NCI-H510A (cell line): ENCODE results near the gene SVOP.
"Not testable (repeated sequence)": the region's sequence is repeated elsewhere in the genome, so short reads cannot be mapped to it uniquely, and the experiment has no call there.

Experiments
- DNase-seq: peaks from one replicate; lab custom pipeline; 2025; lab: John Stamatoyannopoulos, UW

Gene SVOP

DNA sequence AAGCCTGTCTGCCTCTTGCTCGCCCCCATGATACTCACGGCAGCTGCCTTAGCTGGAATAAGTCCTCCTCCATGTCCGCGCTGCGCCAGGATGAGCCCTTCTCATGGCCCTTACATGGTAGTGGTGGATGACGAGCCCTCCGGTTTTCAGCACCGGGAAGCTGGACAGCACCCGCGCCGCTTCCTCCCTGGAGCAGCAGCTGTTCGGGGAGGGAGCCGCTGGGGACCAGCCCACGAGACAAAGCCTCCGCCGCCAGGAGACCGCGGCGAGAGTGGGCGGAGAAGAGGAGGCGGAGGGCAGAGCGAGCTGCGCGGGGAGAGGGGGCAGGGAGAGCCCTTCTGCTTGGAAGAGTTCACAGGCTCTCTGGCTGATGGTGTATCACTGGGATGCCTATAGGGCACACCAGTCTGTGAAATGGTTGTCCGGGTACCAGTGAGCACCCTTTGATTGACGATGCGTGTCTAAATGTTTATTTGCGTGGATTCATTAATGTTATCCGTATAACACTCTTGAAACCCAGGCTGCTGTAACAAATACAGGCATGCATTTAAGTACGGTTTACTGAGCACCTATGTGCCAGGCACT is at the start of gene SVOP:
Gene SVOP, minus strand, starts transcription at position 273 of the 585 bp plus-strand sequence. Its CDS starts 200 bp downstream, at position 73.
- DNase-seq = peak; percentile 81

DNA sequence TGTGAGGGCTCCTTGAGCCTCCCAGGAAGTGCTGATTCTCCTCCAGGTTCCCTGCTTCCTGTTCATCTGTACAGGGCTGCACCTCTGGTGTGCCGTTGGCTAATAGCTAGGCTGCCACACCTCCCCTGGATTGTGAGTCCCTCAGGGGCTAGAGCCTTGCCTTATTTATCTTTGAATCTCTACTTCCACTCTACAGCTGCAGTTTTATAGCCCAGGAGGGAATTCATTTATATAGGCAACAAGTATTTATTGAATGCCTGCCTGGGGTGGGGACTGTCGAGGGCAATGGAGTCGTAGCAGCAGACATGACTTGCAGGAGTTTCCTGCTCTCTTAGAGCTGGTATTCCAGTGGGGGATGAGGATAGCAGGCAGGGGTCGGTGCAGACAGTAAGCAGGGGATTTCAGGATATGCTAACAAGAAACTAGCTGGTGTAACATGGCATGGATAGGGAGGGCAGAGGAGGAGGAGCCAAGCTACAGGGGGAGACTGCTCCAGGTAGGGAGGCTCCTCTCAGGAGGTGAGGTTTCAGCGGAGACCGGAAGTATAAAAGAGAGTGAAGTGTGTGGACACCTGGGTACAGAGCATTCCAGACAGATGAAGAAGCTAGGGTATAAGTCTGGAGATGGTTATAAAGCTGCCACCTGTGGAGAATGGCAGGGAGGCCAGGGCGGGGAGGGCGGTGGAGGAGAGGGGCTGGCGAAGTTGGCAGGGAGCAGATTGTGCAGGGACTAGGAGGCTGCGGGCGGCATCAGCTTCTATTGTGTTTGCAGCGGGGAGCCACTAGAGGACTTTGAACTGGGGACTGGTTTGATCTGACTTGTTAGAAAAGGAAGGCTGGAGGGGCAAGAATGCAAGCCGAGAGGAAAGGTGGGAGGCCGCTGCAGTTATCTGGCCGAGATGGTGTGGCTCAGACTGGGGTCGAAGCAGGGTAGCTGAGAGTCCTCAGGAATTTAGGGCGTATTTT is 48.7 kb upstream of the SVOP start:
- DNase-seq = no peak

GRCh38 chr12:109065853-109066193 is 45.0 kb upstream of the SVOP start:
- no peak for DNase-seq

GRCh38 chr12:109065154-109065852 is 44.4 kb upstream of the SVOP start:
- DNase-seq = no peak

DNA sequence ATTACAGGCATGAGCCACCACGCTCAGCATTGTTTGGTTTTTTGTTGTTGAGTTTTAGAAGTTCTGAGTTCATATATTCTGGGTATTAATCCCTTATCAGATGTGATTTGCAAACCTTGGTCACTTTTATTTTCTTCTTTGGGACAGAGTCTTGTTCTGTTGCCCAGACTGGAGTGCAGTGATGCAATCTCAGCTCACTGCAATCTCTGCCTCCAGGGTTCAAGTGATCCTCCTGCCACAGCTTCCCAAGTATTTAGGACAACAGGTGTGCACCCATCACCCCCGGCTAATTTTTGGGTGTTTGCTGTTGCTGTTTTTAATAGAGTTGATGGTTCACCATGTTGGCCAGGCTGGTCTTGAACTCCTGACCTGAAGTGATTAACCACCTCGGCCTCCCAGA is 43.3 kb upstream of the SVOP start:
- no peak for DNase-seq

DNA sequence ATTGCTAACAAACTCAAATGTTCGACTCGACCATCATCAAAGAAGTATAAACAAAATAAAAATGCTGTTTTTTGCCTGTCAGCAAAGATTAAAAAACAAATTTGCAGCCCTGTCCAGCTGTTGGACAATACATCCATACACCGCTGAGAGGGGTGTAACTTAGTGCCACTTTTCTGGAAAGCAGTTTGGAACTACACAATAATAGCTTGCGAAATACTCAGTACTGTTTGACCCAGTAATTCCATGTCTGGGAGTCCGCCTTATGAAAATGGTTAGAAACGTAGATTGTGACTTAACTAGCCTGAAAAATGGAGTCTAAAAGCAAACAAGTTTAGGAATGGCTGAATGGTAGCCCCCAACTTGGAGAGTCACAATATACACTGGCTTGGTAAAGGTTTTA is 37.9 kb upstream of the SVOP start:
- no peak for DNase-seq

DNA sequence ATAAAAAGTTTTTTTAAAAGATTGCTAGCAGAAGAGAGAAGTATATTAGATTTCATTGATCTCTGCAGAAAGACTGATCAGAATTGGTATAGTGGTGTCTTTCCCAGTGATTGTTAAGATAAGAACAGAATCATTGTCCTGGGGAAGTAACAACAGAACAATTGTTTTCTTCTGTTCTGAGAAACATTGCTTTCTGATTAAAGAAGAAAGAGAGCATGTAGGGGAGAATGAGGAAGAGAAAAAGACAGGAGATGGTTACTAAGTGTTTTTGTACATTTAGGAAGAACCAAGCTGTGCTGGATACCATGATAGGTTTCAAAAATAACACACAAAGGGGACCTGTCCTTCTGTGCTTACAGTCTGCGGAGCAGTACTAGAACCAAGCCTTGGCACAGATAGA is 36.5 kb upstream of the SVOP start:
- DNase-seq = no peak

GRCh38 chr12:109056891-109057290 is 36.0 kb upstream of the SVOP start:
- no peak for DNase-seq

- no peak for DNase-seq
Measured at GRCh38 chr12:109054520-109054919, 33.7 kb upstream of the SVOP start.

DNA sequence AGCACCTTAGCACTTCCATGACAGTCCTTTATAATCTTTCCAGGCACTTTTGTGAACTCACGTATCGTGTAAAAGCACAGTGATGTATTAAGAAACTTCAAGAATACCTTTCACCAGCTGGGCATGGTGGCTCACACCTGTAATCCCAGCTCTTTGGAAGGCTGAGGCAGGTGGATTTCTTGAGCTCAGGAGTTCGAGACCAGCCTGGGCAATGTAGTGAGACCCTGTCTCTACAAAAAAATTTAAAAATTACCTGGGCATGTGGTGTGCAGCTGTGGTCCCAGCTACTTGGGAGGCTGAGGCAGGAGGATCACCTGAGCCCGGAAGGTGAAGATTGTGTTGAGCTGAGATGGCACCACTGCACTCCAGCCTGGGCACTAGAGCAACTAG is 33.3 kb upstream of the SVOP start:
- not testable (repeated sequence) for DNase-seq

DNA sequence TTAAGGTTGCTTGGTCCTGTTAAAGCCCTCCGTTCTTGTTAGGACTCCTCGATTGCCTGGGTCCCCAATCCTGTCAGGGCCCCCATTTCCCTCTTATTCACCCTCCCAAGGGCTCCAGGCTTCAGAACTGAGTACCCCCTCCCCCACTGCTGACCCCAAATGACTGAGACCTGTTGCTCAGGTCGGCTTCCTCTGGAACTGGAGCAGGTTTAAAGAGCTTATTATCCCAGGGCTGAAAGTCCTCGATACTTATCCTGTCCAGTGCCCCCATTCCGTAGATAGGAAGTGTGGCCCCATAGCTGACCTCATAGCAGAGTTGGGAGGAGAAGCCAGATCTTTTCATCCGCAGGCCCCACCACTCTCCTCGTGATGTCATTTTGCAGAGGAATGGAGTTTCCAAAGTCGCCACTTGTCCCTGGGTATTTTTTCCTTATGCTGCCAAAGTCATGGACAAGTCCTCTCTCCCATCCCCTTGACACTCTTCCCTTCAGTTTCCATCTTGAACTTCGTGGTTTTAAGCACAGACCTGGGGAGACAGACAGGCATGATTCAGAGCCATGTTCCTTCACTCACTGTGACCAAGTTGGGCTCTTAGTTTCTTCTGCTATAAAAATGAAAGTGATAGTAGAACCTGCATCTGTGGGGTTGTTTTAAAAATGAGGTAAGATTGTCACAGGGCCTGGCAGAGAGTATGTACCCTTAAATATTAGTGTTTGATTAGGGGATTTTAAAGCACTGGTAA is 32.7 kb upstream of the SVOP start:
- DNase-seq = no peak

- DNase-seq = peak; percentile 63
Measured at GRCh38 chr12:109052414-109053323, 31.8 kb upstream of the SVOP start, which contains the start of gene USP30. TSS of gene USP30 (plus strand) at chr12:109052576. CDS start at chr12:109052679, 103 bp downstream.

DNA sequence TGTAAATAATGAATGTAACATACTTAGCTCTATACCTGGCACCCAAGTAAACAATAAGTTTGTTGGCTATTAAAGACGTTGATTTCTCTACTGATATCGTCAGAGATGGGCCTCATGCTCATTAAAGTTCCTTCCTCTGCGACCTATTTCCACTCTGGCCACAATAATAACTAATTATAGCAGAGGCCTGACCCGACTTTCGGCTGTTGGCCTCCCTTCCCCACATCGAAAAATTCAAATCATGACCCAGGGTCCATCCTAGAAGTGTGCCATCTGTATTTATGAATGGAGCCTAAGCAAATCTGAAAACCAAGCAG is 31.2 kb upstream of the SVOP start:
- DNase-seq = no peak

GRCh38 chr12:109049794-109050193 is 28.9 kb upstream of the SVOP start:
- not testable (repeated sequence) for DNase-seq

GRCh38 chr12:109048706-109049105 is 27.8 kb upstream of the SVOP start:
- DNase-seq = not testable (repeated sequence)

GRCh38 chr12:109047081-109047805 is 26.4 kb upstream of the SVOP start:
- DNase-seq = no peak

DNA sequence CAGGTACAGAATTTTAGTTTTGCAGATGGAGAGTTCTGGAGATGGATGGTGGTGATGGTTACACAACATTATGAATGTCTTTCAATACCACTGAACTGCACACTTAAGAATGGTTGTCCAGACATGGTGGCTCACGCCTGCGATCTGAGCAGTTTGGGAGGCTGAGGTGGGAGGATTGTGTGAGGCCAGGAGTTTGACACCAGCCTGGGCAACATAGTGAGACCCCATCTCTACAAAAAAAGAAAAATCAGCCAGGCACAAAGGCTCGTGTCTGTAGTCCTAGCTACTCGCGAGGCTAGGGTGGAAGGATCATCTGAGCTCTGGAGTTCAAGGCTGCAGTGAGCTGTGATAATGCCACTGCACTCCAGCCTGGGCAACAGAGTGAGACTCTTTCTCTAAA is 23.4 kb upstream of the SVOP start:
- no peak for DNase-seq

GRCh38 chr12:109036975-109037374 is 16.1 kb upstream of the SVOP start:
- no peak for DNase-seq

DNA sequence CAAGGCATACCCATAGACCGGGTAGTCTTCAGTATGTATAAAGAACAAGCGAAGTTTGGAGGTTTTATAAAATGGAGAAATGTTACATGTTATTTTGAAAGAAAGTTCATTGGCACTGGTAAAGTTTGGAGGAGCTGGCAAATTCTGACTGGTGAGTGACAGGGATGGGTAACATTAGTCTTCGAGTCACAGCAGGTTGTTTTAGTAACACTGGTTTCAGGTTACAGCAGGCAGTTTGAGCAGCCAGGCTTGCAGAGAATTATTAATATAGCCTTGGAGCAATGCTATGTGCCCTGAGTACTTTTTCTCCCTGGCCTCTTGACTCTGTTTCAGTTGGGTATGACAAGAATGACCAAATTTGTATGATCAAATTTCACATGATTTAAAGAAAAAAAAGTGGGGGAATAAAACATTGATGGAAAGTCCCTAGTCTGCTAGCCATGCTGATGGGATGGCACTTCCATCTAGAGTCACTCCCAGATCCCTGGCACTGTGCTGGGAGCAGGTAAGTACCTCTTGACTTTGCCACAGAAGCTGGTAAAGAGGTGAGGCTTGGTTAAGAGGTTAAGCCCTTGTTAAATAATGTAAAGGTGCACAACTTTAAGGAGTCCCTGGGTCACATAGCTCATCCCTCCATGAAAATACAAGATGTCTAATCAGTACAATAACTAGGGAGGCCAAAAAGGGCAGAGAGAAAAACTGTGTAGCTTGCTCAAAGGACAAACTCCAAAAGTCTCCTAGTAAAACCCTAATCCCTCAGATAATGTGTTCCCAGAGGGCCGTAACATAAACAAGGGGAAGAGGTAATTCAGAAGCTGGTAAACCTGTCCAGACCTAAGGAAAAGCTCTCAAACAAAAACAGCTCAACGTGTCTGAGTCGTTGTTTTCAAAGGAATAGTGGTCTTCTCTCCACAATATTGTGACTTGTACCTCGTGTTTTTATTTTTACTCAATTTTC is 12.7 kb upstream of the SVOP start:
- no peak for DNase-seq
